ENCODE measurements around the gene COLEC12. TPM values are rescaled to one million over a fixed set of nuclear protein-coding genes. Genes with fewer than 3 reads are reported as not detected.

Gene COLEC12
- total and polyA plus RNA-seq, 10 of the 15 experiments (the other 5 are each of a cell fraction or from before 2014, with no cell fraction given): 0.04 to 0.05 TPM; not detected in 8

DNA sequence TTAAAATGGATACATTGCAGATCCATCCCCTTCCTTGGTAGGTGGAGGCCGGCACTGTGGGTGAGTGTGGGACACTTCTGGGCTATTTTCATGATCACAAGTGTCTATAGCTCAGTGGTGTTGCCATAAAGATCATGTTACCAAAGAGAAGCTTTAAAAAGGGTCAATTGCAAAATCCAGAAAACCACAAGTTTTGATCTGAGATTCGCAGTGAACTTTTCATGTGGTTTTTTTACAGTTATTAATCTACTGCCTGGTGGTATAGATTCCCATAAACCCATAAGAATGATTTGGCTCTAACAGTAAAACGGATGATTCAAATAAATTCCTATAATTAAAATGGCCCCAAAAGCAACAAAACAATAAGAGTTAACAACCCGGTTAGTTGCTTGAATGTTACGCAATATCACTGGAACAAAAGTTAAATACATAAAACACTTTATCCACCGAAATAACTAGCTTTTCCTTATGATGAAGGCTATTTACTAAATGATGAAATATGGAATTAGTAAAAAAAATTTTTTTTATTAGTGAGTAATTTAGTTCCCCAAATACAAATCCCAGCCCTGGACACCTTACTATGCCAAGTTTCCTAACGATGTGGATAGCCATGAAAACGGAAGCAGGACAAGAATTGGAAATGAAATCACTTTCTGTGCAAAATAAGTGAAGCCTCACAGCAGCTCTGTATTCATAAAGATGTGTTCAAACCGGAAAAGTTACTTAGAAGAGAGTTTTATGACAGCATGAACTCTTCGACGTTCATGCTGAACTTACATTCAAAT lies 137.0 kb downstream of the COLEC12 start (continued):
- TF ChIP-seq, protein P1, sequence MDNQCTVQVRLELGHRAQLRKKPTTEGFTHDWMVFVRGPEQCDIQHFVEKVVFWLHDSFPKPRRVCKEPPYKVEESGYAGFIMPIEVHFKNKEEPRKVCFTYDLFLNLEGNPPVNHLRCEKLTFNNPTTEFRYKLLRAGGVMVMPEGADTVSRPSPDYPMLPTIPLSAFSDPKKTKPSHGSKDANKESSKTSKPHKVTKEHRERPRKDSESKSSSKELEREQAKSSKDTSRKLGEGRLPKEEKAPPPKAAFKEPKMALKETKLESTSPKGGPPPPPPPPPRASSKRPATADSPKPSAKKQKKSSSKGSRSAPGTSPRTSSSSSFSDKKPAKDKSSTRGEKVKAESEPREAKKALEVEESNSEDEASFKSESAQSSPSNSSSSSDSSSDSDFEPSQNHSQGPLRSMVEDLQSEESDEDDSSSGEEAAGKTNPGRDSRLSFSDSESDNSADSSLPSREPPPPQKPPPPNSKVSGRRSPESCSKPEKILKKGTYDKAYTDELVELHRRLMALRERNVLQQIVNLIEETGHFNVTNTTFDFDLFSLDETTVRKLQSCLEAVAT (IDR thresholded peaks at IDR 0.05): no peak
- TF ChIP-seq, protein P2, sequence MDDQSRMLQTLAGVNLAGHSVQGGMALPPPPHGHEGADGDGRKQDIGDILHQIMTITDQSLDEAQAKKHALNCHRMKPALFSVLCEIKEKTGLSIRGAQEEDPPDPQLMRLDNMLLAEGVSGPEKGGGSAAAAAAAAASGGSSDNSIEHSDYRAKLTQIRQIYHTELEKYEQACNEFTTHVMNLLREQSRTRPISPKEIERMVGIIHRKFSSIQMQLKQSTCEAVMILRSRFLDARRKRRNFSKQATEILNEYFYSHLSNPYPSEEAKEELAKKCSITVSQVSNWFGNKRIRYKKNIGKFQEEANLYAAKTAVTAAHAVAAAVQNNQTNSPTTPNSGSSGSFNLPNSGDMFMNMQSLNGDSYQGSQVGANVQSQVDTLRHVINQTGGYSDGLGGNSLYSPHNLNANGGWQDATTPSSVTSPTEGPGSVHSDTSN (IDR thresholded peaks at IDR 0.05; ENCODE audit: insufficient replicate concordance, low read depth, low read length): no peak
- TF ChIP-seq IRF5 (IDR thresholded peaks at IDR 0.05; ENCODE audit: borderline replicate concordance) (no peak), HCFC1 (IDR thresholded peaks at IDR 0.05; ENCODE audit: low read length) (no peak), EGR1 (IDR thresholded peaks at IDR 0.05; ENCODE audit: borderline replicate concordance in 1 of 2, low read depth in 2 of 2, low read length in 2 of 2) (no peak), SP1 (IDR thresholded peaks at IDR 0.05; ENCODE audit: low read depth, low read length) (no peak), PAX5 (IDR thresholded peaks at IDR 0.05; ENCODE audit: borderline replicate concordance, low read depth, low read length) (no peak), BCL11A (IDR thresholded peaks at IDR 0.05; ENCODE audit: low read depth, low read length) (no peak), CHD4 (IDR thresholded peaks at IDR 0.05) (no peak)
- TF ChIP-seq, protein P3, sequence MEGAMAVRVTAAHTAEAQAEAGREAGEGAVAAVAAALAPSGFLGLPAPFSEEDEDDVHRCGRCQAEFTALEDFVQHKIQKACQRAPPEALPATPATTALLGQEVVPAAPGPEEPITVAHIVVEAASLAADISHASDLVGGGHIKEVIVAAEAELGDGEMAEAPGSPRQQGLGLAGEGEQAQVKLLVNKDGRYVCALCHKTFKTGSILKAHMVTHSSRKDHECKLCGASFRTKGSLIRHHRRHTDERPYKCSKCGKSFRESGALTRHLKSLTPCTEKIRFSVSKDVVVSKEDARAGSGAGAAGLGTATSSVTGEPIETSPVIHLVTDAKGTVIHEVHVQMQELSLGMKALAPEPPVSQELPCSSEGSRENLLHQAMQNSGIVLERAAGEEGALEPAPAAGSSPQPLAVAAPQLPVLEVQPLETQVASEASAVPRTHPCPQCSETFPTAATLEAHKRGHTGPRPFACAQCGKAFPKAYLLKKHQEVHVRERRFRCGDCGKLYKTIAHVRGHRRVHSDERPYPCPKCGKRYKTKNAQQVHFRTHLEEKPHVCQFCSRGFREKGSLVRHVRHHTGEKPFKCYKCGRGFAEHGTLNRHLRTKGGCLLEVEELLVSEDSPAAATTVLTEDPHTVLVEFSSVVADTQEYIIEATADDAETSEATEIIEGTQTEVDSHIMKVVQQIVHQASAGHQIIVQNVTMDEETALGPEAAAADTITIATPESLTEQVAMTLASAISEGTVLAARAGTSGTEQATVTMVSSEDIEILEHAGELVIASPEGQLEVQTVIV (IDR thresholded peaks at IDR 0.05; ENCODE audit: borderline replicate concordance, partially characterized antibody): no peak

Measured in GM12878 (cell line).